Activated CD4-positive, CD25-positive, alpha-beta regulatory T cell treated with anti-CD3 and anti-CD28 coated beads, Interleukin-2, amount 50 U/mL, for 24 hours (primary cell): ENCODE results near the gene UGGT2.
"Not testable (repeated sequence)": the region's sequence is repeated elsewhere in the genome, so short reads cannot be mapped to it uniquely, and the experiment has no call there.

Source experiments
- ATAC-seq, 2 donors: fragments of 150-1000 bp; cut with Tn5 transposase; one replicate each; pipeline ENCODE4 v1.10.0; 2021; ENCODE audit warnings: mild to moderate bottlenecking in 1 of 2, moderate library complexity in 1 of 2

Gene UGGT2

DNA sequence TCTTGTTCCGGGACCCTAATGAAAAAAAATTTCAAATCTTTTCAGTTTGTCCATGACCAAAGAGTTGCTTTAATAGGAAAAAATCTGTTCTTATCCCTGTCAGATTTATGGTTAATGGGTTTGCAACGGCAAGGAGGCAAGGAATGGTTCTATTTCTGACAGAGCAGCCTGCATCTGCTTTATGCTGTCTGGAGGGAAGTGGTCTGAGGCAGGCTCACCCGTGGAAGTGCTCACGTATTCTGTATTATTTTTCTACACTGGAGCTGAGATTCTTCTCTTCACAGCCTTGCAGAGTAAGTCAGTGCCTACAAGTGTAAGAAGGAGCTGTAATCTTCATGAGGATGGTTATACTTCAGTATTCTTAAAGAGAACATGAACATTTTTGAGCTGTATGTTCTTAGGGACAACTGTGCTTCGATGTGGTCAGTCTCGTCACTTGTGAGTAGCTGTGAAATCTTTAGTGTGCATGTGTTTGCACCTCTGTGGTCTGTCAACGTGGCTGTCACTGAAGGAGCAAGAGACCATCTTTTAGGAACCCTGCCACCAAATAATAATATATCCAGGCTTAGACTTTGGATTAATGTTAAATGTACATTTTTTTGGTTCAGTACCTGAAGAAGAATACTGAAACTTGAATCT, 262.0 kb downstream of the UGGT2 start:
- ATAC-seq, result no peak

DNA sequence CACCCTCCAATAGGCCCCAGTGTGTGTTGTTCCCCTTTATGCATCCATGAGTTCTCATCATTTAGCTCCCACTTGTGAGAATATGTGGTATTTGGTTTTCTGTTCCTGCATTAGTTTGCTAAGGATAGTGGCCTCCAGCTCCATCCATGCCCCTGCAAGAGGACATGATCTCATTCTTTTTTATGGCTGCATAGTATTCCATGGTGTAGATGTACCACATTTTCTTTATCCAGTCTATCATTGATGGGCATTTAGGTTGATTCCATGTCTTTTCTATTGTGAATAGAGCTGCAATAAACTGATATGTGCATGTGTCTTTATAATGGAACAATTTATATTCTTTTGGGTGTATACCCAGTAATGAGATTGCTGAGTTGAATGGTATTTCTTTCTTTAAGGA, 263.9 kb downstream of the UGGT2 start:
- ATAC-seq, result not testable (repeated sequence)

DNA sequence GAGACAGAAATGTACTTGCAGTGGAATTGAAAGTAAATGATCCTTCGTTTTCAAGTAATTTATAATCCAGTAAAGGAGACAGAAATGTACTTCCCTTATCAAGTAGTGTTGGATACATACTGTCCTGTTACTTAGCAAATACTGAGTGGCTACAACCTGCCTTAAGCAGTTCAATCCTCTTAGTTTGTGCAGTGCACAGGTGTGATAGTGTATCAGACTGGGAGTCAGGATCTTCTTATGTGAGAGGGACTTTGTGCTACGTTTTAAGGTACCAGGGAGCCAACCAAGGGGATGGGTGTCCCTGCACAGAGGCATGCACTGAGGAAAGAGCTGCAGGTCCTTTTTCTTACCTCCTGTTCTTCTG, 265.1 kb downstream of the UGGT2 start:
- no peak for ATAC-seq

DNA sequence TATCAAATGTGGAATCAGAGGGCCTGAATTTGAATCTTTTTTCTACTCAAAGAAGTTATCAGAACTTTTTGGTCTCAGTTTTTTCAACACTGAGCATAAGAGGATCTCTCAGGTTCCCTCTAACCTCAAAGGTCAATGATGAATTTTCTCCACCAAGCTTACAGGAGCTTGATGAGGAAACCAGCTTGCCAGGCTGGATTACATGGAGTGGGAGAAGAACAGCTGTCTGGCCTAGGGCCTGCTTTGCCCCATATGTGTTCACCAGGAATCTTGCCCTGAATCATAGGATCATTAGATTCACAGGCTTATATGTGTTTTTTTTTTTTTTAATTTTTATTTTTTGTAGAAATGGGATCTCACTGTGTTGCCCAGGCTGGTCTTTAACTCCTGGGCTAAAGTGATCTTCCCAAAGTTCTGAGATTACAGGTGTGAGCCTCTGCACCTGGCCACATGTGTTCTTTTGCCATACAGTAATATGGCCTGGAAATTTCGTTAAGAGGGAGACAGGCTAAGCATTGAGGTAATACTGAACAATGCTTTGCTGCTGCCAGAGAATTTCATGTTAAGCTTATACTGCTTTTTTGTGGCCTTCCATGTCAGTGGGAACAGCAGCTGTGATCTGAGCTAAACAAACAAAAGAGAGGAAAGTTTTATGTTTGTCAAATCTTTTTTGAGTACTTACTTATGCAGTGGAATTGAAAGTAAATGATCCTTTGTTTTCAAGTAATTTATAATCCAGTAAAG, 265.7 kb downstream of the UGGT2 start:
- ATAC-seq, result no peak

DNA sequence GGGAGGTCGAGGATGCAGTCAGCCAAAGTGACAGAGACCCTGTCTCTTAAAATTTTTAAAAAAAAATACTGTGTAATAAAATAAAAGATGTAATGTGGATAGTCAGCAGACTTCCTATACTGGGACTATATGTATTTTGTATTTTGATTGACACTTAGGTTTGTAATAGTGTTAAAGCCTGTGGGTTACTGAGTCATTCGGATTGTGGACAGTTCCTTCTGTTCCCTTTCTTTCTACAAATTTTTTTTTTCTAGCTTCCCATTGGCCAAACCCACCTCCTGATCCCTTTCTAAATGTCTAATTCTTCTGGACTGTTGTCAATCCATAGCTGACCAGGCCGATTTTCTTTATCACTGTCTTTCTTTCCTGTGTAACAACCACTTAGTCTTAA, 268.3 kb downstream of the UGGT2 start:
- no peak for ATAC-seq

DNA sequence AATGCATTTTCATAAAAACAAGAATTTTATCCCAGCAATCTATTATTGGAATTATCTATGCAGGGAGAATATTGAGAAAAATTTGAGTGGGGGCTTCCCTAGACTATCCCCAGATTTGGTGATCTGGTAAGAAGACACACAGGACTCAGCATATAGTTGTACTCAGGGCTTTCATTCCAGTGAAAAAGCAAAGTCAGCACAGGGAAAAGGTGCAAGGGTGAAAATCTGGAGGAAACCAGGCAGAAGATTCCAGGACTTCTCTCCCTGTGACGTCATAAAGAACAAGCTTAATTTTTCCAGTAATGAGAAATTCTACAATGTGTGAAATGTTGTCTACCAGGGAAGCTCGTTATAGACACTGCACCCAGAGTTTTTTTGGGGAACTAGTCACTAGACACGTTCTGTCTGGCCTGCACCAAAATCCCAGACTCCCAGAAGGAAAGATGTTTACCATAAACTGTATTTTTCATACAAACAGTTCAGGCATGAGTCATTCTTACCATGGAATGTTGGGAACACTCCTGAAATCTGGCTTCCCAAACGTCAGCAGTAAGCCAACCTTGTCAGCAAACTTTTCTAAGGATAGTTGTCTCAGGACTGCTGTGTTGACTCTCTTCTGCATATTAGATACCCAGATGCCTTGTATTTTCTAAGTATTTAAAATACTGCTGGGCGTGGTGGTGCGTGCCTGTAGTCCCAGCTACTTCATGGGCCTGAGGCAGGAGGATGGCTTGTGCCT, 268.9 kb downstream of the UGGT2 start:
- ATAC-seq, result no peak

DNA sequence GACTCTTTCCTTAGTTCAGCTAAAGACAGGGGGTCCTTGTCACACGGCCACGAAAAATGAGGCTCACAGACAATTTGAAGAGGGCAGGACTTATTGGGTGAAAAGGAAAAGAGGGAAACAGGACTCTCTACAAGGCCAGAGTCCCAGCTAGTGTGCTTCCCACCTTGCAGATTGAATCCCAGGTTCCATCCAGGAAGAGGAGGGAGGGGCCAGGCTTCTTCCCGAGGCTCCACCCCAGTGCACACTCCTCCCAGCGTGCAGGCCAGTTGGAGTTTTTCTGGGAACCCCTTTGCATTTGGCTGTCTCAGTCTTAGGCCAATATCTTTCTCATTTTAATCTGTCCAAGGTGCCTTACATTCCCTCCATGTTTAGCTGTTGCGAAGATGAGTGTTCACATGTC, 269.5 kb downstream of the UGGT2 start:
- no peak for ATAC-seq

DNA sequence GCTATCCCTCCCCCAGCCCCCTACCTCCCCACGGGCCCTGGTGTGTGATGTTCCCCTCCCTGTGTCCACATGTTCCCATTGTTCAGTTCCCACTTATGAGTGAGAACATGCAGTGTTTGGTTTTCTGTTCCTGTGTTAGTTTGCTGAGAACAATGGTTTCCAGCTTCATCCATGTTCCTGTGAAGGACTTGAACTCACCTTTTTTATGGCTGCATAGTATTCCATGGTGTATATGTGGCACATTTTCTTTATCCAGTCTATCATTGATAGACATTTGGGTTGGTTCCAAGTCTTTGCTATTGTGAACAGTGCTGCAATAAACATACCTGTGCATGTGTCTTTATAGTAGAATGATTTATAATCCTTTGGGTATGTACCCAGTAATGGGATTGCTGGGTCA, 271.3 kb downstream of the UGGT2 start:
- ATAC-seq, result not testable (repeated sequence)

DNA sequence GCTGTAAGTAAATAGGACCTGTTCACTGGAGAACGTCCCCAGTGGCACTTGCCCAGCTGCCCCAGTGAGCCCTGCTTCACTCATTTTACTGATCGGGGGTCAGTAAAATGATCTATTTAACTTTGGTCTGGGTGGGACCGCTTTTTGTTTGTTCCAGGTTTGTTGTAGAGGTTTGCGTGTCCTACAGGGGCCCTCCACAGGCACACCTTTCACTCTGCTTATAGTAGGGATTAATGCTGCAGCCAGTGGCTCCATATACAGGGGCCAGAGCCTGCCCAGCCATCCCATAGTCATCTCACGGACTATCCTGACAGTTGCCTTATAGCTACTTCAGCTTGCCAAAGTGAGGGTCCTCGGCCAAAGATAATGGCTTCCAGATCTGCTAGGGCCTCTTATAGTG, 272.2 kb downstream of the UGGT2 start:
- no peak for ATAC-seq

DNA sequence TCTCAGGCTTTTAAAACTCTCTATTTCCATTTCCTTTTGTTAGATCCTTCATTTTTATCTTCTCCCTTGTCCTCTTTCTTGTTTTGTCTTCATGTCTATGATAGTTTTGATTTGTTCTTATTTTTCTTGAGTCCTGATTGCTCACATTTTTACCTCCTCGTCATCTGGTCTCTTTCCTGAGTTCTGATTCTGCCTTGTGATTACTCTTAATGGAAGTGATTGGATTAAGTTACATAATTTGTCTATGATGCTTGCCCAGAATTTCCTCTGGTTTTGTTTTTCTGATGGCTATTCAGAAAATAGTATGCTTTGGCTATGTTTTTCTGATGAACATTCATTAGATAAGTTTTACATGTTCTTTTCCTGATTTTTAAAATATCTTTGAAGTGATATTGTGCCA, 273.7 kb downstream of the UGGT2 start:
- ATAC-seq, result no peak

DNA sequence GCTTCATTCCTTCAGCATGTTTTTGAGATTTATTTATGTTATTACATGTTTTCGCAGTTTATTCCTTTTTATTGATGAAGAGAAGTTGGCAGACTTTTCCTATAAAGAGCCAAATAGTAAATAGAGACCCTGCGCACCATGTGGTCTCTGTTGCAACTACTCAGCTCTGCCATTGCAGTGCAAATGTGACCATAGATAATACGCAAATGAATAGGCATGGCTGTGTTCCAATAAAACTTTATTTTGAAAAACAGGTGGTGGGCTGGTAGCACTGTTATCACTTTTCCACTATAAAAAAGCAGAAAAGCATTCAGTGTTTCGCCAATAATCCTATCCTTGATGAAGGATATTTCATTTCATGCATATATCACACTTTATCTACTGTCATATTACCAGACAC, 281.3 kb downstream of the UGGT2 start:
- no peak for ATAC-seq

DNA sequence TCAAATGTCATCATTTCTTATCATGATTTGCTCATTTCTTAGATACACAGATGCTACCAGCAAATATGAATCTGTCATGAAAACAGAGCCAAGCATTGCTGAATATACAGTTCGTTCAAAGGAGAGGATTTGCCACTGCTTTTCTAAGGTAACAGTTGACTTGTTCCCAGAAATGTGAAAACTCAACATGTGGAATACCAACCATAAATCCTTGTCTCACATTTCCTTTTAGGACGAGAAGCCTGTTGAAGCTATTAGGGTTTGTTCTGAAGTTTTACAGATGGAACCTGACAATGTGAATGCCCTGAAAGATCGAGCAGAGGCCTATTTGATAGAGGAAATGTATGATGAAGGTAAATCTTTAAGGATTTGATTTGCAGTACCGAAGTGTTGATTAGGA, 289.6 kb downstream of the UGGT2 start:
- ATAC-seq, result no peak

DNA sequence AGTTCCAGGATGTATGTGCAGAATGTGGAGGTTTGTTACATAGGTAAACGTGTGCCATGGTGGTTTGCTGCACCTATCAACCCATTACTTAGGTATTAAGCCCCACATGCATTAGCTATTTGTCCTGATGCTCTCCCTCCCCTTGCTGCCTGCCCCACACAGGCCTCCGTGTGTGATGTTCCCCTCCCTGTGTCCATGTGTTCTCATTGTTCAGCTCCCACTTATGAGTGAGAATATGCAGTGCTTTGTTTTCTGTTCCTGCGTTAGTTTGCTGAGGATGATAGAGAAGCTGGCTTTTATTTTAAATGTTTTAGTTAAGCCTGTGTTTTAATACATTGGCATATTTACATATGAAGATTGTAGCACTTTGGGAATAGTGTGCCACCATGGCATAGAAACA, 290.6 kb downstream of the UGGT2 start:
- ATAC-seq, result not testable (repeated sequence)

DNA sequence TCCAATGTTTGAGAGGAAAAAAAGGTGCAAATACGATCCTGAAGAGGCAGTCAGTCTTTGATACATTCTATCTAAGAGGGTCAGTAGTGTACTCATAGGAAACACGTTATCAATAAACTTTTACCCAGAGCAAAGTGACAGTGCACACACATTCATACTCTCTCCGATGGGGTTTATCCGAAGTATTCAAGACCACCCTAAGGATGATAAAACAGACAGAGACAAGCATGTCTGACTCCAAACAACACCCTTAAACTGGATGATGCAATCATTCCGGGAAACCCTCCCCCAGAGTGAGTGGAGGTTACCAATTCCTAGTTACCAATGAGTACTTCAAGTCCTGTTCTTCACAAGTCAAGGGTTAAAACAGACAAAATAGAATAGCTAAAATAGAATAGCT, 297.1 kb downstream of the UGGT2 start:
- no peak for ATAC-seq

DNA sequence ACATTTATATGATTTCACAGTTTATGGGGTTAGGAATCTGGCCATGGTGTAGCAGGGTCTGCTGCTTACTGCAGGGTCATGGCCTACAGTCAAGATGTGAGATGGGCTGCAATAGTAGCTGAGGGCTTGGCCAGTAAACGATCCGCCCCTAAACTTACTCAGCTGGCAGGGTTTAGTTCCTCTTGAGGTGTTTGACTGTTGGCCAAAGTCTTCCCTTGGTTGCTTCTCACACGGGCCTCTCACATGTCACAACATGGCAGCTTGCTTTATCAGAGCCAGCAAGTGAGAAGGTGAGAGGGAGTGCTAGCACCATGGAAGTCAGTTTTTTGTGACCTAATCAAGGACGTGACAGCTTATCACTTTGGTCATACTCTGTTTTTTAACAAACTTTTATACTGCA, 299.1 kb downstream of the UGGT2 start:
- no peak for ATAC-seq

DNA sequence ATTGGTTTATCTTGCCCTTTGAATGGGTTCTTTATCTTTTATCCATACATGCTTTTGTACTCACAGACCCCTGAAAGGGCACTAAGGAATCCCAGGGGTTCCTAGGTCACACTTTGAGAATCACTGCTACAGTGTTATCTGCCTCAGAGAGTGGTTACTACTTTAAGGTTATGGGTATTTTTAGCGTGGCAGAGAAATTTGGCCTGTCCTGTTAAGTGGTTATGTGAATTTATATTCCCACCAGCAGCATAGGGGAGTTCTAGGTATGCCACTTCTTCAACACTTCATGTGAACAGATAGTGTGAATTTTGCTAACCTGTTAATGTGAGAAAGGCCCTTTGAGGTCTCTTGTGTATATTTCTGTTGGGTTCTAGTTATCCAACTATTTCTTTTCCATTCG, 300.5 kb downstream of the UGGT2 start:
- ATAC-seq, result no peak
